ENCODE measurements around the gene HHATL.

DNA sequence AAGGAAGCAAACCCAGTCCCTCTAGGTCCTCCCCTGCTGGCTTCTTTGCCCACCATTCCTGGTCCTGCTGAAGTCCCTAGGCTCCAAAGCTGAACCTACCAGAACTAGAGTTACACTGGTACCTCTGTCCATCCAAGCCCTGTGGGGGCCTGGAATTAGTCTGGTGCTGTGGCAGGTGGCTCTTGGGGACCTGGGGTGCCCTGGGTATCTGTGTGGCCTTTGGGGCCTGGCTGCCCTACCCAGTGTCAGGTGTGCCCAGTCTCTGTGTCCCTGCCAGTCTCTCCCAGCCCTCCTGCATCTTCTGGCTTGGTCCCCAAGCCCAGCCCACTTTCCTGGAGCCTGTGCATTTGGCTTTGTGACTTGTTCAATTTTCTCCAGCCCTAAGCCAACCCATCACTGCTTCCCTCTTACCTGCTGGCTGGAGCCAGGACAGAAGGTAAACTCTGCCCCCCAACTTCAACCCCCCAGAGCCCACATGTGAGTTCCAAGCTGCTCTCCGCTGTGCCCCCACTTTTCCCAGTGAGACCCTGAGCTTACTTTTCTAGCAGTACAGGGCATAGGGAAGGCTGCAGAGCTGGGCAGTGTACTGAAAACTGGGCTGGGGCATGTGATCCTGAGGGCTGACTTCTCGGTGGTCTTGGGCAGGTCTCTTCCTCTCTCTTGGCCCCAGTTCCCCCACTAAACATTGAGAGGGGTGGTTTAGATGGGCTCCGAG is 28.3 kb upstream of the HHATL start:
- TF ChIP-seq, protein P1, sequence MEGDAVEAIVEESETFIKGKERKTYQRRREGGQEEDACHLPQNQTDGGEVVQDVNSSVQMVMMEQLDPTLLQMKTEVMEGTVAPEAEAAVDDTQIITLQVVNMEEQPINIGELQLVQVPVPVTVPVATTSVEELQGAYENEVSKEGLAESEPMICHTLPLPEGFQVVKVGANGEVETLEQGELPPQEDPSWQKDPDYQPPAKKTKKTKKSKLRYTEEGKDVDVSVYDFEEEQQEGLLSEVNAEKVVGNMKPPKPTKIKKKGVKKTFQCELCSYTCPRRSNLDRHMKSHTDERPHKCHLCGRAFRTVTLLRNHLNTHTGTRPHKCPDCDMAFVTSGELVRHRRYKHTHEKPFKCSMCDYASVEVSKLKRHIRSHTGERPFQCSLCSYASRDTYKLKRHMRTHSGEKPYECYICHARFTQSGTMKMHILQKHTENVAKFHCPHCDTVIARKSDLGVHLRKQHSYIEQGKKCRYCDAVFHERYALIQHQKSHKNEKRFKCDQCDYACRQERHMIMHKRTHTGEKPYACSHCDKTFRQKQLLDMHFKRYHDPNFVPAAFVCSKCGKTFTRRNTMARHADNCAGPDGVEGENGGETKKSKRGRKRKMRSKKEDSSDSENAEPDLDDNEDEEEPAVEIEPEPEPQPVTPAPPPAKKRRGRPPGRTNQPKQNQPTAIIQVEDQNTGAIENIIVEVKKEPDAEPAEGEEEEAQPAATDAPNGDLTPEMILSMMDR (IDR thresholded peaks at IDR 0.05), result no peak
- TF ChIP-seq EP300 (IDR thresholded peaks at IDR 0.05) (no peak), POLR2A (IDR thresholded peaks at IDR 0.05) (no peak)

Data from tibial nerve (tissue), 4 donors.